ENCODE results near the gene TCERG1L. TPM values are rescaled to one million over a fixed set of nuclear protein-coding genes. Genes with fewer than 3 reads are reported as not detected.

TCERG1L gene
- total RNA-seq, 2 experiments from 2014 or later: not detected

DNA sequence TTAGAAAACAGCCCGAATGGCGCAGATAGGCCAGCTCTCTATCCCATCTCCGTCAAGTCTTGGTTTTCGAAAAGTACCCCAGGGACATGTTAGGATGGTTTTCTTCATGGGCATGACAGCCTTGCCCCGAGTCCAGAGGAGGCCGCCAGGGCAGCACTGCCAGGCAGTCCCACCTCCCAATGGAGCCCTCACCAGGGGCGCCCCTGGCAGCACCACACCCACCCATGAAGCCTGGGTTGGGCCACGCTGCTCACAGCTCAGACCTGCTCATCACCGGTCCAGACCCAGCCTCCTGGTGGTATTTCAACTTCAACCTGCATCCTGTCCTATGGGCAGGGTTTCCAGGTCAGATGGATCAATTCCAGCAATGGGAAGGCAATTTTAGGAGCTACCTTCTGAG lies 53.3 kb downstream of the TCERG1L start:
- POLR2A ChIA-PET: no interaction called here
- no peak for ATAC-seq
- no peak overlapping the region for H3K27ac Mint-ChIP-seq
- H3K4me1 Mint-ChIP-seq (ENCODE audit: low read depth): no peaks in the 10 kb centered on the region
- H3K36me3 Mint-ChIP-seq (ENCODE audit: low read depth): no peaks in the 10 kb centered on the region
- CTCF ChIA-PET: no interaction called here
- no peak overlapping the region for H3K4me3 Mint-ChIP-seq
- no peaks in the 10 kb centered on the region for H3K27me3 Mint-ChIP-seq
- DNase-seq: no peak
- intact Hi-C loops (cut with micrococcal nuclease): no loop called here
- TF ChIP-seq, protein P1, sequence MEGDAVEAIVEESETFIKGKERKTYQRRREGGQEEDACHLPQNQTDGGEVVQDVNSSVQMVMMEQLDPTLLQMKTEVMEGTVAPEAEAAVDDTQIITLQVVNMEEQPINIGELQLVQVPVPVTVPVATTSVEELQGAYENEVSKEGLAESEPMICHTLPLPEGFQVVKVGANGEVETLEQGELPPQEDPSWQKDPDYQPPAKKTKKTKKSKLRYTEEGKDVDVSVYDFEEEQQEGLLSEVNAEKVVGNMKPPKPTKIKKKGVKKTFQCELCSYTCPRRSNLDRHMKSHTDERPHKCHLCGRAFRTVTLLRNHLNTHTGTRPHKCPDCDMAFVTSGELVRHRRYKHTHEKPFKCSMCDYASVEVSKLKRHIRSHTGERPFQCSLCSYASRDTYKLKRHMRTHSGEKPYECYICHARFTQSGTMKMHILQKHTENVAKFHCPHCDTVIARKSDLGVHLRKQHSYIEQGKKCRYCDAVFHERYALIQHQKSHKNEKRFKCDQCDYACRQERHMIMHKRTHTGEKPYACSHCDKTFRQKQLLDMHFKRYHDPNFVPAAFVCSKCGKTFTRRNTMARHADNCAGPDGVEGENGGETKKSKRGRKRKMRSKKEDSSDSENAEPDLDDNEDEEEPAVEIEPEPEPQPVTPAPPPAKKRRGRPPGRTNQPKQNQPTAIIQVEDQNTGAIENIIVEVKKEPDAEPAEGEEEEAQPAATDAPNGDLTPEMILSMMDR (IDR thresholded peaks at IDR 0.05): no peak
- H3K9me3 Mint-ChIP-seq: no peaks in the 10 kb centered on the region

DNA sequence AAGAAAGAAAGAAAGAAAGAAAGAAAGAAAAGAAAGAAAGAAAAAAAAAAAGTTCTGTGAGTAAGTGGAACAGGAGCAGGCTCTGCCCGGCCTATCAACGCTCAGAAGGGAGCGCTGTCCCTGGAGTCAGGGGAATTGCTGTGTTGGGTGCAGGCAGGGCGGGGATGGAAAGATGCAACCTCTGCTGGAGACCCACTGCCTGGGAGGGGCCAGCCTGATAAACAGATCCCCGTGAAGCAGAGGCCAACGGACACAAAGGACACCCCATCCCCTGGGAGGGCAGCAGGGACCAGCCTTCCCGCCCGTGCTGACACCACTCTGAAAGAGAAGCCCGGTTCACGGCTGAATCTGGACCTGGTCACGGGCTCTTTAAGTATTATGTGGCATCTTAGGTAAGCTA lies 54.5 kb downstream of the TCERG1L start:
- Mint-ChIP-seq H3K4me3 (no peak overlapping the region), H3K36me3 (ENCODE audit: low read depth) (no peaks in the 10 kb centered on the region), H3K27ac (no peak overlapping the region), H3K27me3 (no peaks in the 10 kb centered on the region), H3K9me3 (no peaks in the 10 kb centered on the region), H3K4me1 (ENCODE audit: low read depth) (no peaks in the 10 kb centered on the region)
- ATAC-seq (no peak), DNase-seq (no peak)
- ChIA-PET CTCF (no interaction called here), POLR2A (no interaction called here)
- intact Hi-C loops (cut with micrococcal nuclease): no loop called here
- TF ChIP-seq, protein P1 (IDR thresholded peaks at IDR 0.05): no peak

DNA sequence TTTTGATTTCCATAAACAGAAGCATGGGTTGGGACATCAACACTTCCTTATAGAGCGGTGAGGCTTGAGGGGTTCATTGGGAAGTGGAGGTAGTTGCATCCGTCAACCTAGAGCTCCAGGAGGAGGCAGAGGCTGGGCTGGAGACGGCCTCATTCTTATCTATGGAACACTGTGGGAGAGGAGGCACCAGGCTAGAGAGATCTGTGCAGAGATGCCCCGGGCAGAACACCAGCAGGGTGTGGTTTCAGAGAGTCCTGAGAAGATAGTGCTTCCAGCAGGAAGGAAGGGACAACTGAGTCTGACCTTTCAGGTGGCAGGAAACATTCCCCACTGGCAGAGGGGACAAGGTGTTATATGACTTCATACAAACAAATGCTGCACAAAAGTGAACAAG lies 56.7 kb downstream of the TCERG1L start:
- DNase-seq: no peak
- Mint-ChIP-seq H3K27ac (no peak overlapping the region), H3K9me3 (no peaks in the 10 kb centered on the region), H3K27me3 (no peaks in the 10 kb centered on the region), H3K36me3 (ENCODE audit: low read depth) (no peaks in the 10 kb centered on the region), H3K4me1 (ENCODE audit: low read depth) (no peaks in the 10 kb centered on the region), H3K4me3 (no peak overlapping the region)
- no peak for ATAC-seq
- intact Hi-C loops (cut with micrococcal nuclease): no loop called here
- TF ChIP-seq, protein P1 (IDR thresholded peaks at IDR 0.05): no peak
- CTCF ChIA-PET: no interaction called here
- POLR2A ChIA-PET: no interaction called here

DNA sequence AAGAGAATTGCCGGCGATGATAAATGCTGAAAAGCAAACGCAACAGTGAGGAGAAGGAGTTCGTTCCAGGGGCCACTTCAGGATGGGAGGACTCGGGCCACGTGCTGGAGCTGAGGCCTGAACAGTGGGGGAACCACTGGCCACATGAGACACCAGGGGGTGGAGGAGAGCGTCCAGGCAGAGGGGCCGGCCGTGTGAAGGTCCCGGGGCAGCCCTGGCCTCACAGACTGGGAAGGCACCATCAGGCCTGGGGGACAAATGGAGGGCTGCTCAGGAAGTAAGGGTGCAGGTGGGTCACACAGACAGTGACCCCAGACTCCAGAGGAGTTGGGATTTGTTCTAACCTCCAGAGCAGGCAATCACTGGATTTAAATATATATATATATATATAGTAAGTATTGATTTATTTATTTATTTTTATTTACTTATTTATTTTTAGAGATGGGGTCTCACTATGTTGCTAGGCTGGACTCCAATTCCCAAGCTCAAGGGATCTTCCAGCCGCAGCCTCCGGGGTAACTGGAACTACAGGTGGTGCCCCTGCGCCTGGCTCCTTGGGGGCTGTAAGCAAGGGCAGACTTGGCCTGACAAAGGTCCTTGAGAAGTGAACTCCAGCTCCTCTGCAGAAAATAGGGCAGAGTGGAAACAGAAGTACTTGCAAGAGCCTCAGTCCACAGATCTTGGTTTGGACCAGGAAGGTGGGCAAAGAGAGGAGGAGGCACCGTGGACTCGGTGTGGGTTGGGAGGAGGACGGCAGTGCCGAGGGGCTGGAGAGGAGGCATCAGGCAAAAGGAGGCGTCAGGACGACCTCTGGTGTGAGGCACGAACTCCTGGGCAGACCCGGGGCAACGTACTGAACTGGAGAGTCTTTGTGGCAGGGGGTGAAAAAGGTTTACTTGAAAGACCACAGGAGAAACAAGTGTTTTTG lies 57.3 kb downstream of the TCERG1L start:
- POLR2A ChIA-PET: no interaction called here
- Mint-ChIP-seq H3K27ac (no peak overlapping the region), H3K36me3 (ENCODE audit: low read depth) (no peaks in the 10 kb centered on the region), H3K4me3 (no peak overlapping the region), H3K9me3 (no peaks in the 10 kb centered on the region), H3K27me3 (no peaks in the 10 kb centered on the region), H3K4me1 (ENCODE audit: low read depth) (no peaks in the 10 kb centered on the region)
- no peak for DNase-seq
- TF ChIP-seq, protein P1 (IDR thresholded peaks at IDR 0.05): no peak
- intact Hi-C loops (cut with micrococcal nuclease): no loop called here
- no peak for ATAC-seq
- CTCF ChIA-PET: no interaction called here

DNA sequence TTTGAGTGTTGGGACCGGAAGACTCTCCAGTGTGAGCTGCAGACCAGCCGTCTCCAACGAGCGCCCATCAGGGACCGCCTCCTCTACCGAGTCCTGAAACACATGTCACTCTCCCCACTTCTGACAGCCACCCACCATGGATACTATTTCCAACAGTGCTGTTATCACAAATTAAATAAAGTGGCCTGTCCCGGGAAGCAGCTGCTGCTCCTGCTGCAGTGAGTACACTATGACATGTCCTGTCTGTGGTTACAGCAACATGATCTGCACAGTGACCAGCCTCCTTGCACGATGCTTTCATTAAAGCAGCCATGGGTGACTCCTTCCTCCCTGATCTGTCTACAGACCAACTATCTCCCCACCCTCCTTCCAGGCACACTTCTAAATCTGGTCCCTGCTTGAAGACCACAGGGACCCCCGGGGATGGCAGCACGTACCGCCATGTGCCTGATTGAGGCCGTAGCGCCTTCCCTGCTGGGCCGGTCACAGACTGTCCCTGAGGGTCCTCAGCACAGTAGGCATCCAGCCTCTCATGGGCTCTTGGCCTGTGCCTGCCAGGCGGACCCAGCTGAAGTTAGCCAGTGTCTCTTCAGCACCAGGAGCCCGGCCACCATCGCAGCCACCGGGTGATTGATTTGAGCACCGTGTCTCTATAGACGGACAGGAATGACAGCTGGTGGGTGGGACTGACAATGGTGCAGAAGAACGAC lies 58.8 kb downstream of the TCERG1L start:
- H3K27ac Mint-ChIP-seq: no peak overlapping the region
- no peak for ATAC-seq
- TF ChIP-seq, protein P1 (IDR thresholded peaks at IDR 0.05): no peak
- no peaks in the 10 kb centered on the region for H3K9me3 Mint-ChIP-seq
- no peak for DNase-seq
- no peak overlapping the region for H3K4me3 Mint-ChIP-seq
- intact Hi-C loops (cut with micrococcal nuclease): no loop called here
- H3K36me3 Mint-ChIP-seq (ENCODE audit: low read depth): no peaks in the 10 kb centered on the region
- no peaks in the 10 kb centered on the region for H3K27me3 Mint-ChIP-seq
- POLR2A ChIA-PET: no interaction called here
- CTCF ChIA-PET: no interaction called here
- H3K4me1 Mint-ChIP-seq (ENCODE audit: low read depth): no peaks in the 10 kb centered on the region
